DND-41 (cell line): ENCODE data around the gene HTT.

Experiments
- ATAC-seq: fragments of 200-7000 bp; cut with Tn5 transposase; 3 replicates; pipeline ENCODE4 v1.9.1; 2021; ENCODE audit warnings: low read depth; ENCODE audit not compliant: insufficient read depth
- DNase-seq: peaks from one replicate; pipeline ENCODE4 v3.0.0-alpha.2; 2020
- H2AFZ ChIP-seq: 2 replicates; pipeline ENCODE4 v1.6.0; 2012; ENCODE audit warnings: low read depth, low read length
- H3K27ac ChIP-seq: 2 replicates; pipeline ENCODE4 v1.5.1; 2012; ENCODE audit warnings: low read length, inconsistent platforms
- H3K27me3 ChIP-seq: fragments of 200-600 bp; sonication (generic); 2 replicates; pipeline ENCODE4 v1.6.0; 2012; ENCODE audit warnings: low read length, mild to moderate bottlenecking, inconsistent platforms; ENCODE audit not compliant: insufficient read depth, poor library complexity
- H3K36me3 ChIP-seq: 2 replicates; pipeline ENCODE4 v1.5.1; 2012; ENCODE audit warnings: low read length, inconsistent platforms; ENCODE audit not compliant: insufficient read depth
- H3K4me1 ChIP-seq: 2 replicates; pipeline ENCODE4 v1.5.1; 2012; ENCODE audit warnings: mild to moderate bottlenecking, low read length; ENCODE audit not compliant: insufficient read depth
- H3K4me2 ChIP-seq: 2 replicates; pipeline ENCODE4 v1.6.0; 2012; ENCODE audit warnings: mild to moderate bottlenecking, moderate library complexity, low read length, inconsistent platforms; ENCODE audit not compliant: insufficient read depth
- H3K4me3 ChIP-seq, 2 experiments: fragments of 200-600 bp in 1 of 2; shearing (Covaris generic) in 1 of 2; 2 replicates each; pipeline ENCODE4 v1.5.1; 2012 to 2016; ENCODE audit warnings: inconsistent platforms in 2 of 2, low read length in 2 of 2, mild to moderate bottlenecking in 2 of 2, low read depth in 1 of 2, moderate library complexity in 1 of 2
- H3K79me2 ChIP-seq: 2 replicates; pipeline ENCODE4 v1.6.0; 2012; ENCODE audit warnings: low read length, inconsistent platforms; ENCODE audit not compliant: insufficient read depth
- H3K9ac ChIP-seq: 2 replicates; pipeline ENCODE4 v1.6.0; 2012; ENCODE audit warnings: low read depth, mild to moderate bottlenecking, inconsistent platforms, low read length, moderate library complexity
- H3K9me3 ChIP-seq: 2 replicates; pipeline ENCODE4 v1.5.1; 2012; ENCODE audit warnings: low read length, moderate library complexity, mild to moderate bottlenecking, inconsistent platforms; ENCODE audit not compliant: insufficient read depth, severe bottlenecking
- H4K20me1 ChIP-seq: 2 replicates; pipeline ENCODE4 v1.6.0; 2012; ENCODE audit warnings: low read length; ENCODE audit not compliant: insufficient read depth
- CTCF ChIP-seq: IDR thresholded peaks from 2 replicates; pipeline ENCODE4 v1.5.1; 2012; ENCODE audit warnings: borderline replicate concordance, low read length, moderate library complexity, mild to moderate bottlenecking; ENCODE audit not compliant: poor library complexity, severe bottlenecking; ENCODE audit errors: extremely low read depth
- EZH2 ChIP-seq: IDR thresholded peaks from 3 replicates; pipeline ENCODE4 v1.6.1; 2012; ENCODE audit warnings: borderline replicate concordance, low read depth, mild to moderate bottlenecking, moderate library complexity, low read length, inconsistent platforms; ENCODE audit not compliant: severe bottlenecking

The HTT gene

GRCh38 chr4:3217266-3217665, 142.8 kb downstream of the HTT start:
- TF ChIP-seq EZH2 (no peak), CTCF (no peak)
- no peak for ATAC-seq
- H3K4me2 ChIP-seq = no peak overlapping the region
- peaks cover 83% of the 10 kb centered on the region for H3K36me3 ChIP-seq
- H3K9ac ChIP-seq = no peak overlapping the region
- no peaks in the 10 kb centered on the region for H4K20me1 ChIP-seq
- no peak overlapping the region for H3K27ac ChIP-seq
- H2AFZ ChIP-seq = no peak overlapping the region
- no peak overlapping the region for H3K4me3 ChIP-seq
- H3K4me1 ChIP-seq = no peaks in the 10 kb centered on the region
- no peaks in the 10 kb centered on the region for H3K9me3 ChIP-seq
- DNase-seq = no peak
- H3K27me3 ChIP-seq = no peaks in the 10 kb centered on the region
- no peaks in the 10 kb centered on the region for H3K79me2 ChIP-seq

- Histone ChIP-seq H3K4me2 (no peak overlapping the region), H3K4me1 (no peaks in the 10 kb centered on the region), H3K27me3 (no peaks in the 10 kb centered on the region), H2AFZ (no peak overlapping the region), H3K4me3 (no peak overlapping the region), H3K9me3 (no peaks in the 10 kb centered on the region), H3K79me2 (no peaks in the 10 kb centered on the region), H3K27ac (no peak overlapping the region), H3K9ac (no peak overlapping the region), H3K36me3 (peaks cover 83% of the 10 kb centered on the region), H4K20me1 (no peaks in the 10 kb centered on the region)
- no peak for DNase-seq
- ATAC-seq = no peak
- no peak for TF ChIP-seq CTCF
- TF ChIP-seq EZH2 = no peak
Observed at GRCh38 chr4:3217771-3218170, 143.3 kb downstream of the HTT start.

GRCh38 chr4:3218824-3219760, 144.6 kb downstream of the HTT start:
- no peak for TF ChIP-seq EZH2
- no peak for TF ChIP-seq CTCF

More at GRCh38 chr4:3218824-3219760, 144.6 kb downstream of the HTT start:
- Histone ChIP-seq H3K79me2 (no peaks in the 10 kb centered on the region), H3K9ac (no peak overlapping the region), H3K36me3 (peaks cover 83% of the 10 kb centered on the region), H3K9me3 (no peaks in the 10 kb centered on the region), H3K27me3 (no peaks in the 10 kb centered on the region), H3K4me3 (no peak overlapping the region), H2AFZ (no peak overlapping the region), H3K4me2 (no peak overlapping the region), H3K4me1 (no peaks in the 10 kb centered on the region), H3K27ac (no peak overlapping the region), H4K20me1 (peaks cover 4% of the 10 kb centered on the region; the same call in 1 of the 2 replicates)
- no peak for DNase-seq
- 0 out of 3 replicates have a peak, but pooled peaks have one; percentile 9 for ATAC-seq
